Frontal cortex (tissue), 4 donors: ENCODE data around the gene TPP1. TPM values are rescaled to one million over a fixed set of nuclear protein-coding genes. Genes with fewer than 3 reads are reported as not detected.

ENCODE experiments used
- DNase-seq, 2 donors: peaks; one replicate each; pipeline ENCODE4 v3.0.0; 2012; ENCODE audit warnings: low spot score in 2 of 2
- FAIRE-seq: peaks from 2 replicates; lab custom pipeline; 2012; peaks lifted over from hg19 to GRCh38; lab: Jason Lieb, UNC
- total RNA-seq: library from RNA; depleted of rRNA; stranded (reverse); fragments of >200 nt; gene quantifications from one replicate; pipeline ENCODE4 v1.2.3, GENCODE V29; 2014
- donor health status: control.
- donor health status: control.
- donor health status: control.

Gene TPP1
- total RNA-seq, 1 donor from 2014 or later: 3.3 TPM

DNA sequence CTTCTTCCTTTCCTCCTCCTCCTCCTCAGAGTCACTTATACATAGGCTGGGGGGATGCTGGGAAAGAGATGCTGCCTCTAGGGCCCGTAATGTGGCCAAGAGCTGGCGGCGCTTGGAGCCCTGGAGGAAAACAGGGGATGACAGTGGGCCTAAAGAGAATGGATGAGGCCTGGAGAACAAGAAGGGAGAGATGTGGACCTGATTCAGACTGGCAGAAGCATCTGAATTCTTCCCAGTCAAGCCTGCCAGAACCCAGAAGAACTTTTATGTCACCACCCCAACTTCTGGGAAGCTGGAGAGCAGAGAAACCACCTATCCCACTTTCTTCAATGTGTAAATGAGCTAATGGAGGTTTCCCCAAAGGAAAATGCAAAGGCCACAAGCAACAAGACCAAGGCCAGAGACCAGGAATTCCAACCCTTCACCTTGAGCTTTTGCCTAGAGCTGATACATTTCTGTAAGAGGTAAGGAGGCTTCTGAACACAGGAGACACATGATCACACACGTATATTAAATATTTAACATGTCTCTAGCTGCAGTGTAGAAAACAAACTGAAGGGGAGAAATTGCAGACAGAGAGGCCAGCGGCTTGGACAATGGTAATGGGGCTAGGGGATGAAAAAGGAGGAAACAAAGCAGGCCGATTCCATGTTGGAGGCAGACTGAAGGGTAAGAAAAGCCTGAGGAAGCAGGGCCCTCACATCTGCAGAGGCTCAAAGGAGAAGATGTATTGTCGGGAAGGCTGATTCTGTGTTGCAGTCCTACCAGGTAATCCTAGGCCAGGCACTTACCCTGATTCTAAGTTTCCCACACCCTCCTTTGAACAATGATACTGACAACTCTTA lies 16.9 kb downstream of the TPP1 start:
- DNase-seq (no peak), FAIRE-seq (no peak)

DNA sequence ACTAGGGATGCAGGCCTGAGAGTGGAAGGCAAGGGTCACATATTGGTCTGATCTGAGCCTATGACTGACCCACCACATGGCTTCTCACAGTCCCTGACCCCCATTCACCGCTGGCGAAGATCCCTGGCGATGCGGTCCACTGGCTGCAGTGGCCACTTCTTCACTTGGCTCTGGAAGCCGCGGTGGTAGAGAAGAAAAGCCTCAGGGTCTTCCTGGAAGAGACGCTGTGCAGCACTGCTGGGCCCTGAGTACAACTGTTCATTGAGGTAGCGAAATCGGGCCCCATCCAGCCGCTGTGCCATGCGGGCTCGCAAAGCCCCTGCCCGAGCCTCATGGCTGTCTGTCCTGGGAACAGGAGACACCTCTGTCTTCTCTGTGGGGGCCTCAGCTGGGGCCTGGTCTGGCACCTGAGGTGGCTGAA lies 18.2 kb downstream of the TPP1 start:
- no peak for FAIRE-seq

DNA sequence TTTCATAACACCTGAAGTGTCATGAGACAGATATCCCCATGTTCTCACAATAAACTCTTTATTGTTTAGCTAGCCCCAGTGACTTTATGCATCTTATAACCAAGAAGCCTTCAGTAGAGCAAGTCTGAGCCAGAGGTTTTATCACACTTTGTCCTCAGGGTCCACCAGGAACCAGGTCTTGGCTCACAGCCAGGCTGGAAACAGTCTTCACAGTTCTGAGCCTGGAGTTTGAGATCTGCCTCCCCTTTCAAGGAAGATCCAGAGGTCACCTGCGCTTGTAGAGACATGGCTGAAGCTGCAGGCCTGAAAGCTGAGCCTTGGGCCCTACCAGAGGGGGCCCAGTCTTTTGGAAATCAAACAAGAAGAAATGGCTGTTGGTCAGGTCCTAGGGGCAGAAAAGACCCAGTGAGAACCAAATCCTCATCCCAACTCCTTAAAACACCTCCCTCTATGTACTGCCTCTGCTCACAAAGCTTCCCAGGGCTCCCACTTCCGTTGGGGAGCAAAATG lies 19.3 kb downstream of the TPP1 start:
- FAIRE-seq (no peak), DNase-seq (no peak)

More for the DNA sequence above, 18.2 kb downstream of the TPP1 start:
- no peak for DNase-seq

DNA sequence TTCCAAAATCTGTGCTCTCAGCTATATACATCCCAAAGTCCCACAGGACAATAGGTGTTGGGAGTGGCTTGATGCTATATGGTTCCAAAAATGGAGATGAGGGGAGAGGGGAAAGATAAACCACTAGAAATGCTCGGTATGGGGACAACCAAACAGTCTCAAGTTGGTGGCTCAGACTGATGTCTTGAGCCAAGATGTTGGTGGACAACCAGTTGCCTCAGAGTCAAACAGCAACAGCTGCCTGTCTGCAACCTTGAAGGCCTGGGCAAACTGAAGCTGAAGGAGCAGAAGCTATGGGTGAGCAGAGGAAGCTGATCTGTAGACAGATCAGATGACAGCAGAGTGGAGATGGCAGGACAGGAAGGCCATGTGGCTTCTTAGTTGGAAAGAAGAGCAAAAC lies 19.8 kb downstream of the TPP1 start:
- FAIRE-seq (no peak), DNase-seq (no peak)

DNA sequence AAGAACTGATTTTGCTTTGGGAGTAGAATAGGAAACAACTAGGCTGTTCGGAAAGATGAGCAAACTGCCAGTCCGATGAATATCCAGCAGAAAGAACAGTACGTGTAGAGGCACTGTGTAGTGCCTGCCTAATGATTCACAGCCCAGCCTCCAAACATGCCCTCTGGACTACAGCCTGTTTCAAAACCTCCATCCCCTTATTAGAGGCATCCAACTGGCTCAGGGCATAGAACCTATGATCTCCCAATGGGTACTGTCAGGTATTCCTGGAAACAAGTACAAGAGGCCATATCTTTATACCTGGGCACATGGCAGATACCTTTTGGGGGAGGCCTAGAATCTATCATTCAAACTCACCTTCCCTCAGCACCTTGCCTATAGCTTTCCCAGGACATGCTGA lies 20.7 kb downstream of the TPP1 start:
- FAIRE-seq: no peak
- DNase-seq: no peak

DNA sequence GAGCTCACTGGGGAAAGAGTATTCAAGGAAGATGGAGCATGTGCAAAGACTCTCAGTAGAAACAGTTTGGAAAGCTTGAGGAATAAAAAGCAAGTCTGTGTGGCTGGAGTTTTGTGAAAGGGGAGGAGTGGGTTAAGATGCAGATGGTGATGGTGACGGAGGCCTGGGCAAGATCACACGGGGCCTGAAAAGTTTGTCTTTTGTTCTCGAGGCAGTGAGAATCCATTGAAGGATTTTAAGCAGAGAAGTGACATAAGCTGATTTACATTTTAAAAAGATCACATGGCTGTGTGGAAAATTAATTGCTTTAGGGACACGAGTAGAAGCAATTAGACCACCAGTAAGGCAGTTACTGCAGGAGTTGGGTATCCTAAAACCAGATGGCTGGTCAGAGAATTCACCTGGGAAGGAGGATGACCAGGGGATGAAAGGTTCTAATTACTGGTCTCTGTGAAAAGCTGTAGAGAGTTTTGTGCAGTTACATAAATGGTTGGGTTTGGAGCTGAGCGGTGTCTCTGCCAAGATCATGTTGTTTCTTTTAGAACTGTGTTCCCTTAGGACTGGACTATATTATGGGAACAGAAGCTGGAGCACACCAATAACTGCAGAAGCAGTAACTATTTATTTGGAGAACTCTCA lies 22.9 kb downstream of the TPP1 start:
- FAIRE-seq: no peak
- DNase-seq: no peak

DNA sequence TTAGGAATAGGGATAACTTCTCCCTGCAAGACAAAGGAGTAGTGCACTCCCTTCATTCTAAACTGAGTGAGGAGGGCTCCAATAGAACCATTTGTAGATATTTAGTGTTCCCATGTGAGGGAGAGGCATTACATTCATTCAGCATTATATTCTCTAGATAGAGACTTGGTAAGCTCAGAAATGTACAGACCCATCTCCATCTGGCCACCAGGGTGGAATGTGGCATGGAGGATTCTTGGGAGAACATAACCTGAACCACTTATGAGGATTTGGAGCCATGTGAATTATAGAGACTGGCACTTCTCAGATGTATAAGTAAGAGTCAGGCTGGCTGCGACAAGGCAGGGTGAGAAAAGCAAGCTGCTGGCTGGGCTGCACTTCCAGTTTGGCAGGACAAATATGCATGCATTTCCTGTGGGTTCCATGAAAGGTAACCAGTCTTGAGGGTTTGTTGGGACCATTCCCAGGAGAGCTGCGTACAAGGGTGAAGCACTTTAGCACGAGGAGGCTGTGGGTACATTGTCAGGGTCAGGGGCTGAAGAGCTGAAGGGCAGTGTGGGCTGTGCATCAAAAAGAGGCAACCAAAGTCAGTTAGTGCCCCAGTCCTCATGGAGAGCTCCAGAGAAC lies 25.0 kb downstream of the TPP1 start:
- DNase-seq (no peak), FAIRE-seq (no peak)

DNA sequence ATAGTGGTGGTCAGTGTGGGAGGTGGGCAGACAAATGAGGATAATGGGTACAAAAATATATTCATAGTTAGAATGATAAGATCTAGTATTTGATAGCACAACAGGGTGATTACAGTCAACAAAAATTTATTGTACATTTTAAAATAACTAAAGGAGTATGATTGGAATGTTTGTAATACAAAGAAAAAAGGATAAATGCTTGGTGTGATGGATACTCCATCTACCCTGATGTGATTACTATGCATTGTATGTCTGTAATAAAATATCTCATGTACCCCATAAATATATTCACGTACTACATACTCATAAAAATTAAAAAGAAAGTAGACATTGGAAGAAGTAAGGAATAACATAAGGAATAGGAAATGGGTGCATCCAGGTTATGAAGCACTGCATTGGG lies 31.2 kb downstream of the TPP1 start:
- FAIRE-seq (no peak), DNase-seq (no peak)

DNA sequence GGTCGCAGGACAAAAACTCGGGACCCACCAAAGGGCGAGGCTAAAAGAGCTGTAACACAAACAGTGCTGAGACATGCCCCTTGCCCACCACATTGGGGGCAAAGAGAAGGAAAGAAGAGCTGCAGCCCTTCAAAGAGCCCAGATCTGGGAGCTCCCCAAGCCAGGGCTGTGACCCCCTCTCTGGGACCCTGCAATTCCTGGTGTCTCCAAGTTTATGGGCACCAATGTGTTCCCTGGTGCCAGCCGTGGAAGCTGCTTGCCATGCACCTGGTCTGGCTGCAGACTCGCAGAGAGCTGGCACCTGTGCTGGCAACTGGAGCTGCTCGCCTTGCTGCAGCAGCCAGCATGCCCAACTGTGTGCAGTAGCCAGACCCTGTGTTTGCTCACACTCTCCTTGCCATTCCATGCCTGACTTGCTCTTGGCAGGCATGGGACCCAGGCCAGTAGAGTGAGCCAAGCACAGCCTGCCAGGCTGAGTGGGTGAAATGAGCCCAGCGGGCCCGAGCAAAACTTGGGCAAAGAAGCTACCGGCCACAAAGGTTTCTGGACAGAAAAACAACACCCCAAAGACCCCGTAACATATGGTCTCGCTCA lies 31.8 kb downstream of the TPP1 start:
- FAIRE-seq (no peak), DNase-seq (no peak)

DNA sequence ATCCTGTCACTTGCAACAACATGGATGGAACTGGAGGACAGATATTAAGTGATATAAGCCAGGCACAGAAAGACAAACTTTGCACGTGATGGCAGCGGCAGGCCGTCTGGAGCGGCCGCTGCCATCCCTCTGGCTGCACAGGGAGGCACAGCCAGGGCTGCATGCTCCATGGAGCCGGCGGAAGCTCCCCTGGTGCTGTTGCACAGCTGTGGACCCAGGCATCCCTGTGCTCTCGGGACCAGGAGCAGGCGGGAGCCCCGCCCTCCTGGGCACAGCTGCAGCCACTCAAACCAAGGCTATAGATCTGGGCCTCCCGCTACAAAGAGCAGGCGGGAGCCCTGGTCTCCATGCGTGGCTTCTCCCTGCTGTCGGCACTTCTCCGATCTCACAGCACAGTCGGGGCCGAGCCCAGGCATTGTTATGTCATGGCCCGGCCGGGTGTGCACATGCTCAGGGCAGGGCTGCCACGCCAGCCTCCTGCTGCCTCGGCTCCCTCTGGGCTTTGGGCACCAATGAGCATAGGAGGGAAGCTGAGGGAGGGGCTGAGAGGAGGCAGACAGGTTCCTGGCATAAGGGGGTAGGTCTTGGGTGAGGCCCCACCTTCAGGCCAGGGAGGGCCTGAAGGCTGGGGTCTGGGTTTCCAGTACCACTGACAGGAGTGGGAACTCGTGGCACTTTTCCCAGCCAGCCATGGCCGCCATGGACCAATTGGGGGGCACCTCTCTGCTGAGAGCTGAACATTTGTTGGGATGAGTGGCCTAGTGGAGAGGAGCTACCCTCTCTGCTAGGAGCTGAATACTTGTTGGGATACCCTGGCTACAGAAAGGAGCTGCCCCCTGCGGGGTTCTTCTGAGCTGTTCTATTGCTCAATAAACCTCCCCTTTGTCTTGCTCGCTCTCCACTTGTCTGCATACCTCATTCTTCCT lies 32.5 kb downstream of the TPP1 start:
- peak in 1 of 2 donors; percentile 3 for DNase-seq
- no peak for FAIRE-seq

DNA sequence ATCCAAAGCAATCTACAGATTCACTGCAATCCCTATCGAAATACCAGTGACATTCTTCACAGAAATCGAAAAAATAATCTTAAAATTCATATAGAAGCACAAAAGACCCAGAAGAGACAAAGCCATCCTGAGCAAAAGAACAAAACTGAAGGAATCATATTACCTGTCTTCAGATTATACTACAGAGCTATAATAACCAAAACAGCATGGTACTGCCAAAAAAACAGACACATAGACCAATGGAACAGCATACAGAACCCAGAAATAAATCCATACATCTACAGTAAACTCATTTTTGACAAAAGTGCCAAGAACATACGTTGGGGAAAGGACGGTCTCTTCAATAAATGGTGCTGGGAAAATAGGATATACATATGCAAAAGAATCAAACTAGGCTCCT lies 34.7 kb downstream of the TPP1 start:
- FAIRE-seq: no peak
- DNase-seq: no peak

DNA sequence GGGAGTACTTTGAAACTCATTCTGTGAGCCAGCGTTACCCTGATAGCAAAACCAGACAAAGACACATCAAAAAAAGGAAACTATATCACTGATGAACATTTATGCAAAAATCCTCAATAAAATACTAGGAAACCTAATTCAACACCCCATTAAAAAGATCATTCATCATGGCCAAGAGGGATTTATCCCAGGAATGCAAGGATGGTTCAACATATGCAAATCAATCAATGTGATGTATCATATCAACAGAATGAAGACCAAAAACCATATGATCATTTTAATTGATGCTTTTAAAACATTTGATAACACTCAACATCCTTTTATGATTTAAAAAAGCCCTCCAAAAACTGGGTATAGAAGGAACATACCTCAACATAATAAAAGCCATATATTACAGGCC lies 35.6 kb downstream of the TPP1 start:
- no peak for DNase-seq
- no peak for FAIRE-seq

DNA sequence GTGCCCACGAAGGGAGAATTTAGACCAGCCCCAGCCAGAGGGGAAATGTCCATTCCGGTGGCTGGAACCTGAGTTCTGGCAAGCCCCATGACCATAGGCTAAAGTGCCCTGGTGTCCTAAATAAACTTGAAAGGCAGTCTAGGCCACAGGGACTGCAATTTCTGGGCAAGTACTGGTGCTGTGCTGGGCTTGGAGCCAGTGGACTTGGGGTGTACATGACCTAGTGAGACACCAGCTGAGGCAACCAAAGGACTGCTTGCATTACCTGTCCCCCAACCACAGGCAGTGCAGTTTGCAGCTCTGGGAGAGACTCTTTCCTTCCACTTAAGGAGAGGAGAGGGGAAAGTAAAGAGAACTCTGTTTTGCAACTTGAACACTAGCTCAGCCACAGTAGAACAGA lies 39.5 kb downstream of the TPP1 start:
- FAIRE-seq (no peak), DNase-seq (no peak)

DNA sequence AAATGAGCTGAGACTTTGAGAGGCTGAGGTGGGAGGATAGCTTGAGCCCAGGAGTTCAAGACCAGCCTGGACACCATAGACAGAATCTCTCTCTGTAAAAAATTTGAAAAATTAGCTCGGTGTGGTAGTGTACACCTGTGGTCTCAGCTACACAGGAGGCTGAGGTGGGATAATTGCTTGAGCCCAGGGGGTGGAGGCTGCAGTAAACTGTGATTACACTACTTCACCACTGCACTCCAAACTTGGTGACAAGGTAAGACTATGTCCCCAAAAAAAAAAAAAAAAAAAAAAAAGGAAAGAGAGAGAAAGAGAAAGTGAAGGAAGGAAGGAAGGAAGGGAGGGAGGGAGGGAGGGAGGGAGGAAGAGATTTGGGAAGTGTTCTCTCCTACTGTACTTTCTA lies 41.1 kb downstream of the TPP1 start:
- DNase-seq: no peak

DNA sequence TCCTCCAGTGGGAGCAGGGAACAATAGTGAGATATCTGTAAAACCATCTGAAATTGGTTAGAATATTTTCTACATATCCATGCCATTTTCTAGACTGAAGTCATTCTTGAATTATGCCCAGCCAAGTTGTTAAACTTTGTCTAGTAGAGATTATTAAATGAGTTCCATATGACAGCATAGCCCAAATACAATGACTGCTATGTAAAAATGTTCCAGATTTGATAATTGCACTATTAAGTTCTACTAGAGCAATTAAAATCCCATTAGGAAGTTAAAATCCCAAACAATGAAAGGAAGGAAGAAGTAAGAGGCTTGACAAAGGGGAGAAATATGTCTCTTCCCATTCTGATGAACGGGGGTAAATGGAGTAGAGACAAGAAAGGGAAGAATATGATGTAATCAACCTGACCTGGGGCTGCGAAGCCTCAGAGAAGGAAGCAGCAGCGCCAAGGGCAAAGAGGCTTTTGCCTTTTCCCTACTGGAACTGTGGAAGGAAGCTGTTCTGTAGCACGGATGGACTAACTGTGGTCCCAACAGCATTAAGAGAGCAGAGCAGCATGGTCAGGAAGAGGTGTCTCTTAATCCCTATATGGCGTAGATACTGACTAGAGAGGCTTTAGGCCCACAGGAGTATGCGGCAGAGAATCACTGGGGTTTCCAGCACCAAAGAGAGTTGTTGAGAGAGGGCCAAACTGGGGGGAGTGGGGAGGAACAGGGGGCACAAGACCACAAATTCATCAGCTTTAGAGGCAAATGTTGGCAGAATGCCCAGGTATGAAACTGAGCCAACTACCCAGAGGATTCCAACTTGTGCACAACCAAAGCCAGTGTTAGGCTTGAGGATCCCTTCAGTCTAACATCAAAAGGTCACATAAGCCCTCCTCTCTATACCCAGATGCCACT lies 42.5 kb downstream of the TPP1 start:
- peak; percentile 37 to 74 for DNase-seq
- FAIRE-seq: peak; percentile 43

More for the DNA sequence above, 41.1 kb downstream of the TPP1 start:
- no peak for FAIRE-seq

DNA sequence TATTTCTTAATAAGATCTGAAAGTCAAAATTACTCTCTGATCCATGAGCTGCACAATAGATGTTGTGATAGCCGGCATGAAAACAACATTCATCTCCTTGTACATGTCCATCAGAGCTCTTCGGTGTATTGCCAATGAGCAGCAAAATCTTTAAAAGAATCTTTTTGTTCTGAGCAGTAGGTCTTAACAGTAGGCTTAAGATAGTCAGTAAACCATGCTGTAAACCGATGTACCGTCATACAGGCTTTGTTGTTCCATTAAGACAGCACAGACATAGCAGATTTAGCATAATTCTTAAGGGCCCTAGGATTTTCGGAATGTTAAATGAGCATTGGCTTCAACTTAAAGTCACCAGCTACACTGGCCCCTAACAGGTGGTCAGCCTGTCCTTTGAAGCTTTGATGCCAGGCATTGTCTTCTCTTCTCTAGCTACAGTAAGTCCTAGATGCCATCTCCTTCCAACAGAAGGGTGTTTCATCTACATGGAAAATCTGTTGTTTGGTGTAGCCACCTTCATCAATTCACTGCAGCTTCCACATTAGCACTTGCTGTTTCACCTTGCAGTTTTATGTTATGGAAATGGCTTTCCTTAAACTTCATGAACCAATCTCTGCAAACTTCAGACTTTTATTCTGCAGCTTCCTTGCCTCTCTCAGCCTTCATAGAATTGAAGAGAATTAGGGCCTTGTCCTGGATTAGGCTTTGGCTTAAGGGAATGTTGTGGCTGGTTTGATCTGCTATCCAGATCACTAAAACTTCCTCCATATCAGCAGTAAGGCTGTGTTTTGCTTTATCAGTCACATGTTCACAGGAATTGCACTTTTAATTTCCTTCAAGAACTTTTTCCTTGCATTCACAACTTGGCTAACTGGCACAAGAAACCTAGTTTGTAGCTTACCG lies 44.2 kb downstream of the TPP1 start:
- DNase-seq (no peak), FAIRE-seq (no peak)

DNA sequence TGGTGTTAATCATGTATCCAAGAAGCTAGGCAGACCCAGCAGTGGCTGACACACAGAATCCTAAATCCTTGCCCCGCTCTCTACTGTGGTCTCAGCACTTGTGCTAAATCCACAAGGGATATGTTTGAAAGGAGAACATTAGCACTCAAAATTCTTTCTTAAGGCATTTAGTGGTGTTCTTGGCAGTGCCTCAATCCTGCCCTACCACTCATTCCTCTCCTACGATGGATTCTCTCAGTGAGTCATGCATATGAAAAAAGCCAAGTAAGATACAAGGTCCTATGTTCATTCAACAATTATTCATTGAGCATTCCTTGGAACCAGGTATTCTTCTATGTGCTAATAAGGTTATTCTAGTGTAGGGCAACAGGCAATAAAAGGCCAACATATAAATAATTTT lies 47.0 kb downstream of the TPP1 start:
- DNase-seq (no peak), FAIRE-seq (no peak)
